SH-SY5Y (cell line): ENCODE data around the gene ABCA4.

Experiments
- GATA2 ChIP-seq: IDR thresholded peaks from 2 replicates; pipeline ENCODE4 v1.6.1; 2011; ENCODE audit warnings: mild to moderate bottlenecking, low read depth, low read length
- GATA3 ChIP-seq: IDR thresholded peaks from 2 replicates; pipeline ENCODE4 v1.6.1; 2011; ENCODE audit warnings: low read depth, mild to moderate bottlenecking, low read length, moderate library complexity

Gene ABCA4

DNA sequence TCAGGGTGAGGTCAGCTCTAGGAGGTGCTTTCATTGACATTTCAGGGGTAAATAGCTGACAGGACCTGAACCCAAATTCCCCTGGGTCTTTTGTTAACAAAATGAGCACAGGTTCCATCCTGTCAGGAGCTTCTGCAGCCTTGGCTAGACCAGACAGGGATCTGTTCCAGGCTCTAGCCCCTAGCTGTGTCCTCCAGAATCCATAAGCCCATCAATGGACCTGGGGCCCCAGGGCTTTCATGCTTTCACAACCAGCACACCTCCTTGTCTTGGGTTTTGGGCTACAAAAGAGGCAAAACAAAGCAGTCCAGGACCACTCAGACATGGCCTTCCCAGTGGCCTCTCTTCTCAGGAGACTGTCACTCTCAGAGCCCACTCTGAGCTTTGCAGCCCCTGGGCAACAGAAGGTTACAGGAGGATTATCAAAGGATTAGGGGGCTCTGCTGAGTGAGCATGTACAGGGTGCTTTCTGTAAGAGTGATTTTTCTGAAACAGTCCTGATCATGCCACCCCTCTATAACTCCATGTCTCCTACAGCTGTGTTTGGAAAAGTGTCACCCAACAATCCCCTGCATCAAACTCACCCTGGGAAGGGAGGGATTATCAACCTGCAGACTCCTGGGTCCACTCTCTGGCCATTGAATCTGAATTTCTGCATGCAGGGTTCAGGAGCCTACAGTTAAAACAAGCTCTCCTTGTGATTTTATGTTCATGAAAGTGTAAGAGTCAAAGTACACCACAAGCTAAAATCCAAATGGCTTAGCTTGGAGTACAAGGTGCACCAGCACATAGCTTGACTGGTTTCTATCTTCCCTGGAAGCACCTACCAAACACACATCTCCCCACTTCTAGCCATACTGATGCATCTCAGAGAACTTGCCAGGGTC is 144.0 kb downstream of the ABCA4 start:
- TF ChIP-seq GATA3 (no peak), GATA2 (no peak)

DNA sequence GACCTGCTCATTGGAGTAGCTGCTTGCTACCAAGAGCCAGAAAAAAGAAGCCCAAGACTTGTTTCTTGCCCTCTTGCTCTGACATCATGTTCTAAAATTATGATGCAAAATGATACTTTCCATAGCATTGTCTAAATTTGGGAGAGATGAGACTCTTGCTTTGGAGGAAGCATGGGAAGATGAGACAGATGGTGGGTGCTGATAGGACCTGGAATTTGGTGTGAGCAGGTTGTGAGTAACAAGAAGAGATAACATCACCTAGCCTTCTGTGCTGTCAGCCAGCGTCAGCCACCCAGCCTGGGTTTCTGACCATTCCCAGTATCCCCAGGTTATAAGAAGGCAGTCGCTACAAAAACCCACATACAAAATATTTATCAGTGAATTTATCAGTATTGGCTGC is 144.7 kb downstream of the ABCA4 start:
- no peak for TF ChIP-seq GATA3
- TF ChIP-seq GATA2 = peak; percentile 47; the same call in 1 of the 2 replicates

DNA sequence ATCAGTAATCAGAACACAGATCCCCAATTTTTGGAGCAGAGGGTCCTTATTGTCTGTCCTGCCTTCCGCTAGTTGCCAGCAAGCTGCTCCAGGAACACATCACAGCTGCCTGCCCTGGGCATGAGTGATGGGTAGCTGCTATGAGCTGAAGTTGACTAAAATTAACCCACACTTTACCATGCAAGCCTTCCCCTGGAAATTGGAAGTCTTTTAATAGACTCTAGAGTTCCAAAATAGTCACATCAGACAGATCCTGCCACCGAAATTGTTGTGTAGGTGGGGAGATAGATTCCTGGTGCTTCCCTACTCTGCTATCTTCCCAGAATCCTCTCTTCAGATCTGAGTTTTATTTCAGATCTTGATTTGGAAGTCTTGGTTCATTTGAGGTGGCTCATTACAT is 148.6 kb downstream of the ABCA4 start:
- TF ChIP-seq GATA2 (no peak), GATA3 (no peak)

DNA sequence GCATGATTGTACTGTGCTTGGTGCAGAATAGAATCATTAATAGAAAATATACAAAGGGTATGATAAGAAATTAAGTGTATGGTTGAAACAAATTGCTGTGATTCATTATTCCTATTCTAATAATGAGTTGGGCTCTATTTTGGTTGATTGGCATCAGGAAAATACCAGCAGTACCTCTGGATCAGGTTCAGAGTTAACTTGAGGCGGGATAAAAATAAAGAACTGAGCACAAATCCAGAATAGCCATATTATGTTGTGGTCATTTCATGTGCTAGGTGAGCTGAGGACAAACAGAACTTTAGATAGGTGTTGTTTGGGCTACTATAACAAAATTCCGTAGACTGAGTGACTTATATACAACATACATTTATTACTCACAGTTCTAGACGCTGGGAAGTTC is 151.1 kb downstream of the ABCA4 start:
- TF ChIP-seq GATA2 (no peak), GATA3 (no peak)

DNA sequence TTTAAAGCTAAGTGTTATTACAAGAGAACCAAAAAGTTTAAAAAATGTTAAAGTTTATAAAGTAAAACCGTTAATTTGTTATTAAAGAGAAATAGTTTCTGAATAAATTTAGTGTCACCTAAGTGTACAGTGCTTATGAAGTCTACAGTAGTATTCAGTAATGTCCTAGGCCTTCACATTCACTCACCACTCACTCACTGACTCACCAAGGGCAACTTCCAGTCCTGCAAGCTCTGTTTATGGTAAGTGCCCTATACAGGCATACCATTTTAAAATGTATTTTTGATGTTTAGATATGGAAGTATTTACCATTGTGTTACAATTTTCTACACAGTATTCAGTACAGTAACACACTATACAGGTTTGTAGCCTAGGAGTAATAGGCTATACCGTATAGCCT is 151.6 kb downstream of the ABCA4 start:
- no peak for TF ChIP-seq GATA2
- TF ChIP-seq GATA3 = no peak

DNA sequence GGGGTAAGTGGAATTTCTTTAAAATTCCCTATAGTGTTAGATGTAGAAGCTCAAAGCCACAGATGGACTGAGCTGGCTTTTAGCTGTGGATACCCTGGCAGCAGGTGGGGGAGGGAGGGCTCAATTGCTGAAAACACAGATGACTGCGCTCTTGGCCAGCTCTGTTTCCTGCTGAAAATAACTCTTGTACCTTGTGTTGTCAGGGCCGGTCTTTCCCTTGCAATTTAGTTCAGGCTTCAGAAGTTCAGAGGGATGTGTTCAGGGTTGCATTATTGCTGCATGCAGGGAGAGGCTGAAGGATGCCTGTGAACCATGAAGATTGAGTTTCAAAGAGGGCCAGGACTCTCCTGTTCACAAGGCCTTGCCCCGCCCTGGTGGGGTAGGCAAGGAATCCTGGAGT is 153.6 kb downstream of the ABCA4 start:
- TF ChIP-seq GATA2 (no peak), GATA3 (no peak)

DNA sequence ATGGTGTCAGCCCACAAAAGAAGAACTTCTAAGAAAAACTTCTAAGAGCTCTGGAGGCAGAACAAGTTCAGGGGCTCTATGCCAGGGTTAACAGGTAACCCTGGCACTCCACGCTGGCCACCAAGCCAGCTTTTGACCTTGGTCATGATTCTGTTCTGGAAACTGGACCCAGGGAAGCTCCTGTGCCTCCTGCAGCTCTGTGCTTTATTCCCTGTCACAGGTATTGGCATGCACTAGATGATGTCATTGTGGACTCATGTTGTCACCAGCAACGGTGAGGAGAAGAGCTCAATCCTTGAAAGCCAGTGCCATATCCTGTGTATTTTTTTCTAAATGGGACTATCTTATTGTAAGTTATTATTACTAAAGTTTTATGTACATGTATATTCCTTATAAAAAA is 155.1 kb downstream of the ABCA4 start:
- TF ChIP-seq GATA3 = no peak
- TF ChIP-seq GATA2 = no peak

DNA sequence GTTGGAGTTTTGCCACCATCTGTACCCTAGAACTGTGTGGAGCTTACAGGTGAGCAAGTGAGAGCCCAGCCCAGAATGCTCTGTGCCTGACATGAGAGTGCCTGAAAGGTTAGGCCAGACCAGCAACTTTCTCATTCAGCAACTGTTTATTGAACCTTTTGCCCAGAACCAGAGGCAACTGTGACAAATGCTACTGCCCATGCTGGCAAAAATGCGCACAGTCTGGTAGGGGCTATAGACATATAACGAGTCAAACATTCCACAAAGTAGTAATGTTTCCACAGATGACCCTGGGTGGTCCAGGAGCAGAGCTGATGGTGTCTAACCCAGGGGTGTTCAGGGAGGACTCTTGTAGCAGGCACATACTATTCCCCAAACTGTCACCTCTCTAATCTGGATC is 155.7 kb downstream of the ABCA4 start:
- no peak for TF ChIP-seq GATA2
- no peak for TF ChIP-seq GATA3

DNA sequence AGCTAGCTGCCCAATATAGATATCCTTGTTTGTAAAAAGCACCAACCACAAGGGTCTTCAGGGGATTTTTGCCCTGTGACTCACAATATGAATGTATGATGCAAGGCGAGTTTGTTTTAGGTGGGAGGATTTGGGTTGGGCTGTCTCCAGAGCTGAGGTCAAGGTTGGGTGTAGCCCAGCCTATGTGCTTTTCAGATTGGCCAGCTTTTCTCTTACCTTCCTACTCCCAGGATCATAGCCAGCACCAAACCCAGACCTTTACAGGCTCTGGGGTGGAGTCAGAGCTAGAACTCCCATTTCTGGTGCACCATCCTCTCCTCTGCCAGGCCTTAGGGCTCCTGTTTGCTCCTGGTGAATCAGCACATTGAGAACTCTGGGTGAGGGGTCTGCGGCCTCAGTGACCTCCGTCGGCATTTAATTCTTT is 156.2 kb downstream of the ABCA4 start:
- TF ChIP-seq GATA2 (no peak), GATA3 (no peak)

DNA sequence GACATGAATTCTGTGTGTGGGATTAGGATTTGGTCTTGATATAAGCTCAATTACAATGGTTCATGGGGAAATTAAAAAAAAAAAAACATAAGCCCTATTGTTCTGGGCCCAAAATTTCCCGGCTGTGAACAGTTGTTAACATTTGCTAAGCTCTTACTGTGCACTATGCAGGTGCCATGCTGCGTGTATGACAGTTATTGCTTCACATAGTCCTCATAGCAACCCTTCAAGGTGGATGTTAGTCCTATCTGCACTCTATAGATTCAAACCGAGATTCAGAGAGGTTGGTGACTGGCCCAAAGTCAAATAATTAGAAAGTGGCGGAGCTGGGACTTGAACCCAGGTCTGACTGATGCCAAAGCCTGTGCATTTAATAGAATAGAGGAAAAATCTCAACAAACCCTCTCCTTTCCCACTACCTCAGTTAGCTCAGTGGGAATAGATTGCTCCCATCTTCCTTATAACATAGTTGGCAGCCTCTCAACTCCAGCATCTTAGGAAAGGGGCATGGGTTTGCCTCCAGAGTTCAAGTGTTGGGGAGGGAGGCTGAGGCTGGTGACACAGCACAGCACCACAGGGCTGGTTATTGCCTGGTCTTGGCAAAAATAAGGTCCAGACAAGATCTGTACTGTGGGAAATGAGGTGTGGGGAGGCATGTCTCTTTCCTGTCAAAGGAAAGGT is 156.7 kb downstream of the ABCA4 start:
- TF ChIP-seq GATA3 = no peak
- TF ChIP-seq GATA2 = no peak

DNA sequence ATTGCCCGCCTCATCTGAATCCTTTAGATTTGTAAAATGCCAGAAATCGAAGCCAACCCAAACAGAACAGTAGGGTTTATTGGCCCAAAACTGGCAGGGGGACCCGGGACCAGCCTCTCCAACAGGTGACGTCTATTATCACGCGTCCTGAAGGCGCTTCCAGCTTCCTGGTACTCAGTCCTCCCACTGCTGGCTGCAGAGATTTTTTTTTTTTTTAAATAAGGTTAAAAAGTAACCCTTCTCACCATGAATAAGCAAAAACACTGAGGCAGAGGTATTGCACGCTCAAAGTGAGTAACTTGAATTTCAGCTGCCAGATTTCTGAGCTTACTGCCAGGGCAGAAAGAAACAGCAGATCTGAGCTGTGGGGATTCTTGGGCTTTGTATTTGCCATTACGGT is 157.4 kb downstream of the ABCA4 start:
- TF ChIP-seq GATA3 (no peak), GATA2 (no peak)

DNA sequence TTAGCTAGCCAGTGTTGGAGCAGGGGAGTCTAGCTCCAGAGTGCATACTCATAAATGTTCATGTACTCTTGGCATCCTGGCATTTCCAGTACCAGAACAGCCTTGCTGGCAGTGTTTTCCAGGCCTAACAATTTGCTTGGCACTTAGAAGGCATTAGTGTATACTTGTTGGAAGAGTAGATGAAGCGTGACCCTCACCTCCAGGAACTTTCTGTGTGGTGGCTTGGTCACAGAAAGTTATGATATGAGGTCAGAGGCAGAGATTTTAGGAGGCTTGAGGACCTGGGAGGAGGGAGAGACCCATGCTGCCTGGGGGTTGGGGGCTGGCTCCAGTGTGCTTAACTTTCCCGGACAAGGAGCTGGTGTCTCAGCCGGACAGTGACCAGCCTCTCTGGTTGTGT is 159.0 kb downstream of the ABCA4 start:
- TF ChIP-seq GATA2 = no peak

DNA sequence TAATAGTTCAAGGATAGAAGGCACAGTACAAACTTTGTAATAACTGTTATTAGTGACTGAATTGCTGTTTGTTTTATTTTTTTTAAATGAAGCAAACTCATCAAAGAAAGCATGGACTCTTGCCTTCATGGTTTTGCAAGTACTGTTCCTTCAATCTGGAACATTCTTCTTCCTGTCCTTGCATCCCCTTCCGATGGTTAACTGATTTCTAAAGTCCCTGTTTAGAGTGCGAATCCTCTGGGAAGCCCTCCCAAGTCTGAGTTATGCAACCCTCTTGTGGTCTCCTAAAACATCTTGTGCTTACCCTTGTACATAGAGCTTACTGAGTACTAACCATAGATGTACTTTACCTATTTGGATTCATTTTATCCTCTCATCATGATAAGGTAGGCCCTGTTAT is 159.5 kb downstream of the ABCA4 start:
- no peak for TF ChIP-seq GATA3
- no peak for TF ChIP-seq GATA2

DNA sequence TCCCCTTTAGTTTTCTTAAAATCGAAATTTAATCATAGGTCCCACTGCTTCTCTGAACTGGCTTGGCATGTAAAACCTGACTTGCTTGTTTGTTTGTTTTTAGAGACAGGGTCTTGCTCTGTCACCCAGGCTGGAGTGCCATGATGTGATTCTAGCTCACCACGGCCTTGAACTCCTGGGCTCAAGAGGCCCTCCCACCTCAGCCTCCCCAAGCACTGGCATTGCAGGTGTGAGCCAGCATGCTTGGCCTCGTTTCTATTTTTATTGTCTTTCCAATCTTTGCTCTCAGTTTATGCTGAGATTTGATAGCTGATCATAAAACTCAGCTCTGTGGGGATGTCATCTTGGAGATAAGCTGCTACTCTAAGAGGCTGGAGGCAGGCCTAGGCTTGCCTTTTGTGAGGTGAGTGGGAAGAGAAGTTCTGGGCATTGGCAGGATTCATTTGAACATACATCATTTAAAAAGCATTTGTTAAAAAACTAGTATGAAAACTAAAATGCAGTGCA is 160.3 kb downstream of the ABCA4 start:
- TF ChIP-seq GATA2 = no peak
- no peak for TF ChIP-seq GATA3

DNA sequence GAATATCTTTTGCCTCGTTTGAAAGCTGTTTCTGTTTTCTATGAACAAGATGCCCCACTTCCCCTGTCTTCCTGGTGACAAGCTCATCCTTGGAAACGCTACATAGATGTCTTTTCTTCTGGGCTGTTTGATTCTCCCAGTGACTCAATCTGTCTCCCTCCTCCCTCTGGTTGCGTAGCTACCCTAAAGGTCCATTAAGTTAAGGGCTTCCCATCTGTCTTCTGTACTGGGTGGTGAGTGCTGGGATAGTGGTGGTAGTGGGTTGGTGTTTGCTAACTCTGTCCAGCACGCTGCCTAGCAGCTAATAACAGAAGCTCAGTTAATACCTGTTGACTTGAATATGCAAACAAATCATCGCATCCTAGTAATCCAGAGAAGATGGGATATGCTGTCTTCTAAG is 161.5 kb downstream of the ABCA4 start:
- TF ChIP-seq GATA3 (no peak), GATA2 (no peak)

DNA sequence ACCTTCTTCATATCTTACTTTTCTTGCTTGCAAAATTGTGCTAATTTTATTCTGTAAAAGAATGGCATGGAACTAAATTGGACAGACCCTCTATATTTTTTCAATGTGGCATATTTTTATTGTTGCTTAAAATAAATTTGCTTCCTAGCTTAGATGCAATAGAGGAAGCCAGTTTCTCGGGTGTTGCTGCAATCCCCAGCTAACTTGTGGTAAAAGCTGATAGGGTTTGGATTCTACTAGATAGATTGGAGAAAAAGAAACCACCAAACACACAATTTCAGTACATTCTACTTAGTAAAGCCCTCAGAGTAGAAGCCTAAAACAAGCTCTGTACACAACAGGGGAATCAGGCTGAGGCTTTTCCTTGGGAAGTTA is 162.2 kb downstream of the ABCA4 start:
- TF ChIP-seq GATA3 = no peak
- TF ChIP-seq GATA2 = no peak
